Measurements from ENCODE around the gene DYRK4.

DNA sequence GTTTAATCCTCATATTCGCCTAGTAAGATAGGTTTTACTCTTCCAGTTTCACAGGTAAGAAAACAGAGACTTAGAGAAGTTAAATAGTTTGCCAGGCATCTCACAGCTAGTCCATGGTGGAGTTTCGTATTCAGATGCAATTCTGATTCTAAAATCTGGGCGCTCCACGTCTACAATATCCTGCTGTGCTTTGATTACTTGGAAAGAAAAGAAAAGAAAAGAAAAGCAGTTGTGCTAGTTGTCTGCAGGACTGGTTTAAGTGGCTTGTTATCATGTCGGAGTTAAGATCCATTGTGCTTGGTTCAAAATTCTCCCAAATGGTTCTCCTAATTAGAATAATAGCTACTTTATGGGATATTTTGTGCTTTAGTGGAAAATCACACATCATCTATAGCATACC, 68.3 kb downstream of the DYRK4 start:
- TF ChIP-seq POLR2A (IDR thresholded peaks at IDR 0.05) (no peak), CTCF (IDR thresholded peaks at IDR 0.05) (no peak)
